KOPT-K1 (cell line): ENCODE data around the gene CHMP4B.
"Not testable (repeated sequence)": the region's sequence is repeated elsewhere in the genome, so short reads cannot be mapped to it uniquely, and the experiment has no call there.

Source experiments
- H3K27ac ChIP-seq: fragments of 200-600 bp; sonication (generic); 2 replicates; pipeline ENCODE4 v1.5.1; 2016; ENCODE audit warnings: antibody characterized with exemption, mild to moderate bottlenecking, low read depth, low read length; ENCODE audit not compliant: poor library complexity, severe bottlenecking
- H3K36me3 ChIP-seq: fragments of 200-600 bp; sonication (generic); 2 replicates; pipeline ENCODE4 v1.5.1; 2017; ENCODE audit warnings: antibody characterized with exemption, mild to moderate bottlenecking, low read length, moderate library complexity; ENCODE audit not compliant: insufficient read depth
- H3K9me3 ChIP-seq: fragments of 200-600 bp; sonication (generic); 2 replicates; pipeline ENCODE4 v1.5.1; 2017; ENCODE audit warnings: antibody characterized with exemption, low read length, mild to moderate bottlenecking; ENCODE audit not compliant: insufficient read depth, poor library complexity, severe bottlenecking

Gene CHMP4B

GRCh38 chr20:33783818-33784217, 27.3 kb upstream of the CHMP4B start:
- Histone ChIP-seq H3K36me3 (no peaks in the 10 kb centered on the region), H3K27ac (no peak overlapping the region), H3K9me3 (no peaks in the 10 kb centered on the region)

- Histone ChIP-seq H3K9me3 (no peaks in the 10 kb centered on the region), H3K27ac (no peak overlapping the region), H3K36me3 (no peaks in the 10 kb centered on the region)
These were observed 26.9 kb upstream of the CHMP4B start for GRCh38 chr20:33784225-33784624.

- H3K27ac ChIP-seq, result no peak overlapping the region
These were observed 25.6 kb upstream of the CHMP4B start for GRCh38 chr20:33785503-33785902.

GRCh38 chr20:33787253-33787891, 23.8 kb upstream of the CHMP4B start:
- no peak overlapping the region for H3K27ac ChIP-seq
- no peaks in the 10 kb centered on the region for H3K36me3 ChIP-seq
- no peaks in the 10 kb centered on the region for H3K9me3 ChIP-seq

More at GRCh38 chr20:33785503-33785902, 25.6 kb upstream of the CHMP4B start:
- no peaks in the 10 kb centered on the region for H3K9me3 ChIP-seq
- H3K36me3 ChIP-seq, result no peaks in the 10 kb centered on the region

- no peaks in the 10 kb centered on the region for H3K36me3 ChIP-seq
- H3K27ac ChIP-seq, result no peak overlapping the region
These were observed 22.6 kb upstream of the CHMP4B start for GRCh38 chr20:33788351-33789049.

GRCh38 chr20:33789109-33789857, 21.9 kb upstream of the CHMP4B start:
- H3K9me3 ChIP-seq, result no peaks in the 10 kb centered on the region
- no peaks in the 10 kb centered on the region for H3K36me3 ChIP-seq
- H3K27ac ChIP-seq, result no peak overlapping the region

More at GRCh38 chr20:33788351-33789049, 22.6 kb upstream of the CHMP4B start:
- H3K9me3 ChIP-seq, result no peaks in the 10 kb centered on the region

GRCh38 chr20:33789858-33790182, 21.3 kb upstream of the CHMP4B start:
- Histone ChIP-seq H3K9me3 (no peaks in the 10 kb centered on the region), H3K27ac (no peak overlapping the region), H3K36me3 (no peaks in the 10 kb centered on the region)

- H3K9me3 ChIP-seq, result no peaks in the 10 kb centered on the region
- H3K36me3 ChIP-seq, result no peaks in the 10 kb centered on the region
- H3K27ac ChIP-seq, result no peak overlapping the region
These were observed 20.6 kb upstream of the CHMP4B start for GRCh38 chr20:33790566-33790965.

- Histone ChIP-seq H3K27ac (no peak overlapping the region), H3K36me3 (no peaks in the 10 kb centered on the region), H3K9me3 (no peaks in the 10 kb centered on the region)
These were observed 20.1 kb upstream of the CHMP4B start for GRCh38 chr20:33791021-33791420.

- Histone ChIP-seq H3K36me3 (no peaks in the 10 kb centered on the region), H3K9me3 (no peaks in the 10 kb centered on the region), H3K27ac (no peak overlapping the region)
These were observed 19.6 kb upstream of the CHMP4B start for GRCh38 chr20:33791540-33791939.

GRCh38 chr20:33791959-33792597, 19.1 kb upstream of the CHMP4B start:
- Histone ChIP-seq H3K36me3 (no peaks in the 10 kb centered on the region), H3K27ac (no peak overlapping the region), H3K9me3 (no peaks in the 10 kb centered on the region)

- not testable (repeated sequence) for H3K27ac ChIP-seq, H3K36me3 ChIP-seq, H3K9me3 ChIP-seq
These were observed 18.6 kb upstream of the CHMP4B start for GRCh38 chr20:33792598-33792989.

- no peak overlapping the region for H3K27ac ChIP-seq
- H3K36me3 ChIP-seq, result no peaks in the 10 kb centered on the region
These were observed 17.9 kb upstream of the CHMP4B start for GRCh38 chr20:33793011-33793931.

GRCh38 chr20:33796263-33796906, 14.8 kb upstream of the CHMP4B start:
- no peaks in the 10 kb centered on the region for H3K36me3 ChIP-seq
- no peak overlapping the region for H3K27ac ChIP-seq
- no peaks in the 10 kb centered on the region for H3K9me3 ChIP-seq

More at GRCh38 chr20:33793011-33793931, 17.9 kb upstream of the CHMP4B start:
- H3K9me3 ChIP-seq, result no peaks in the 10 kb centered on the region
